ENCODE data around the gene HMCN2. TPM values are rescaled to one million over a fixed set of nuclear protein-coding genes. Genes with fewer than 3 reads are reported as not detected.
A peak's percentile ranks its signal among the peaks of the same experiment; 100 is the strongest.

HMCN2 gene
- polyA plus RNA-seq, 1 of the 3 experiments (the other 2 are of a cell fraction): 0.15 TPM

GRCh38 chr9:130320723-130321481, 55.3 kb downstream of the HMCN2 start:
- H3K36me3 ChIP-seq (replicated peaks in 1 of 2; ENCODE audit: control insufficient read depth in 1 of 2, insufficient read depth in 2 of 2, low read length in 1 of 2): no peaks in the 10 kb centered on the region
- no peaks in the 10 kb centered on the region for H4K20me1 ChIP-seq (ENCODE audit: insufficient read depth)
- H2AFZ ChIP-seq (ENCODE audit: low read depth): no peak overlapping the region
- 72% methylated on average over 25 of the region's 29 CpGs for whole genome bisulfite sequencing (ENCODE audit: low lambda C conversion rate)
- no peaks in the 10 kb centered on the region for H3F3A ChIP-seq (replicated peaks; ENCODE audit: insufficient read depth)
- H3K9me2 ChIP-seq: no peaks in the 10 kb centered on the region
- POLR2A ChIA-PET: no interaction called here
- H3K27ac ChIP-seq (ENCODE audit: low read depth in 2 of 2, low read length in 1 of 2): no peak overlapping the region
- peaks cover 0 to 34% of the 10 kb centered on the region in 2 experiments; a peak in 2 of 4 replicates for H3K4me1 ChIP-seq (ENCODE audit: control insufficient read depth in 1 of 2, insufficient read depth in 2 of 2, low read depth in 1 of 2, low read length in 1 of 2)
- H3K4me2 ChIP-seq: no peak overlapping the region
- no peak overlapping the region for H3K9ac ChIP-seq
- no peak for TF ChIP-seq GABPA (IDR thresholded peaks at IDR 0.05; ENCODE audit: low read depth)
- no peak for TF ChIP-seq MEF2A (IDR thresholded peaks at IDR 0.05; ENCODE audit: borderline replicate concordance, low read depth)
- no peak for TF ChIP-seq GATA2 (CRISPR knock-in tag; IDR thresholded peaks at IDR 0.05)
- no peak for TF ChIP-seq FOXJ3 (CRISPR knock-in tag; IDR thresholded peaks at IDR 0.05)
- TF ChIP-seq MXI1 (IDR thresholded peaks at IDR 0.05; ENCODE audit: low read depth, low read length): no peak
- TF ChIP-seq IRF3 (IDR thresholded peaks at IDR 0.05; ENCODE audit: low read depth, low read length): no peak
- no peak for TF ChIP-seq RXRA (IDR thresholded peaks at IDR 0.05; ENCODE audit: borderline replicate concordance, low read depth)
- no peak for TF ChIP-seq FOSL2 (IDR thresholded peaks at IDR 0.05; ENCODE audit: borderline replicate concordance, low read depth)
- CTCF ChIA-PET: interaction anchor here (0.7 to 1.4 kb wide), 5 partner anchors 8 to 140 kb away, joined by 3 to 6 read pairs (median 4); no protein-coding TSS in a partner anchor
- H3K4me3 ChIP-seq (ENCODE audit: low read depth in 2 of 2, low read length in 1 of 2): no peak overlapping the region
- DNase-seq: peak; percentile 40
- H3K9me3 ChIP-seq: no peaks in the 10 kb centered on the region
- no peaks in the 10 kb centered on the region for H3K79me2 ChIP-seq (ENCODE audit: insufficient read depth)
- peaks cover 6% of the 10 kb centered on the region; the same call in 1 of the 2 replicates for H3K27me3 ChIP-seq (ENCODE audit: insufficient read depth)

GRCh38 chr9:130321539-130321938, 56.0 kb downstream of the HMCN2 start:
- Histone ChIP-seq H3K4me2 (no peak overlapping the region), H3K4me3 (ENCODE audit: low read depth in 2 of 2, low read length in 1 of 2) (no peak overlapping the region), H3K9me3 (no peaks in the 10 kb centered on the region), H2AFZ (ENCODE audit: low read depth) (no peak overlapping the region), H3K27me3 (ENCODE audit: insufficient read depth) (peaks cover 6% of the 10 kb centered on the region; the same call in 1 of the 2 replicates), H3K36me3 (replicated peaks in 1 of 2; ENCODE audit: control insufficient read depth in 1 of 2, insufficient read depth in 2 of 2, low read length in 1 of 2) (no peaks in the 10 kb centered on the region), H3K4me1 (ENCODE audit: control insufficient read depth in 1 of 2, insufficient read depth in 2 of 2, low read depth in 1 of 2, low read length in 1 of 2) (peaks cover 0 to 38% of the 10 kb centered on the region in 2 experiments; a peak in 2 of 4 replicates), H3K9ac (no peak overlapping the region), H3K79me2 (ENCODE audit: insufficient read depth) (no peaks in the 10 kb centered on the region), H3K9me2 (no peaks in the 10 kb centered on the region), H3K27ac (ENCODE audit: low read depth in 2 of 2, low read length in 1 of 2) (no peak overlapping the region), H4K20me1 (ENCODE audit: insufficient read depth) (no peaks in the 10 kb centered on the region), H3F3A (replicated peaks; ENCODE audit: insufficient read depth) (no peaks in the 10 kb centered on the region)
- no peak for DNase-seq
- TF ChIP-seq USF2 (IDR thresholded peaks at IDR 0.05; ENCODE audit: borderline replicate concordance, low read depth, low read length): no peak
- TF ChIP-seq NFIC (IDR thresholded peaks at IDR 0.05; ENCODE audit: borderline replicate concordance): no peak
- no peak for TF ChIP-seq GATA2 (CRISPR knock-in tag; IDR thresholded peaks at IDR 0.05)
- TF ChIP-seq ELF1 (IDR thresholded peaks at IDR 0.05): no peak
- no peak for TF ChIP-seq FOXM1 (IDR thresholded peaks at IDR 0.05; ENCODE audit: low read depth)
- TF ChIP-seq ZBTB33 (IDR thresholded peaks at IDR 0.05; ENCODE audit: borderline replicate concordance, low read depth): no peak
- no peak for TF ChIP-seq TEAD4 (IDR thresholded peaks at IDR 0.05; ENCODE audit: borderline replicate concordance, insufficient read depth)
- no peak for TF ChIP-seq MXI1 (IDR thresholded peaks at IDR 0.05; ENCODE audit: low read depth, low read length)
- TF ChIP-seq TAF1 (IDR thresholded peaks at IDR 0.05; ENCODE audit: borderline replicate concordance, low read depth, low read length): no peak
- no peak for TF ChIP-seq RCOR1 (IDR thresholded peaks at IDR 0.05; ENCODE audit: low read length)
- POLR2A ChIA-PET: no interaction called here
- 74% methylated on average over 9 of the region's 14 CpGs for WGBS (ENCODE audit: low lambda C conversion rate)
- CTCF ChIA-PET: interaction anchor here (0.6 to 1.4 kb wide), 6 partner anchors 9 to 139 kb away, joined by 3 to 6 read pairs (median 4); no protein-coding TSS in a partner anchor
